ENCODE measurements around the gene PRDX5. TPM values are rescaled to one million over a fixed set of nuclear protein-coding genes. Genes with fewer than 3 reads are reported as not detected.
"Not testable (repeated sequence)": the region's sequence is repeated elsewhere in the genome, so short reads cannot be mapped to it uniquely, and the experiment has no call there.

PRDX5 gene
- total RNA-seq, 1 donor from 2014 or later, result 223 TPM

GRCh38 chr11:64323373-64323772 lies 5.5 kb downstream of the PRDX5 start:
- DNase-seq (ENCODE audit: low read depth), result no peak

- not testable (repeated sequence) for DNase-seq (ENCODE audit: low read depth)
These were observed 6.1 kb downstream of the PRDX5 start for GRCh38 chr11:64323984-64324383.

DNA sequence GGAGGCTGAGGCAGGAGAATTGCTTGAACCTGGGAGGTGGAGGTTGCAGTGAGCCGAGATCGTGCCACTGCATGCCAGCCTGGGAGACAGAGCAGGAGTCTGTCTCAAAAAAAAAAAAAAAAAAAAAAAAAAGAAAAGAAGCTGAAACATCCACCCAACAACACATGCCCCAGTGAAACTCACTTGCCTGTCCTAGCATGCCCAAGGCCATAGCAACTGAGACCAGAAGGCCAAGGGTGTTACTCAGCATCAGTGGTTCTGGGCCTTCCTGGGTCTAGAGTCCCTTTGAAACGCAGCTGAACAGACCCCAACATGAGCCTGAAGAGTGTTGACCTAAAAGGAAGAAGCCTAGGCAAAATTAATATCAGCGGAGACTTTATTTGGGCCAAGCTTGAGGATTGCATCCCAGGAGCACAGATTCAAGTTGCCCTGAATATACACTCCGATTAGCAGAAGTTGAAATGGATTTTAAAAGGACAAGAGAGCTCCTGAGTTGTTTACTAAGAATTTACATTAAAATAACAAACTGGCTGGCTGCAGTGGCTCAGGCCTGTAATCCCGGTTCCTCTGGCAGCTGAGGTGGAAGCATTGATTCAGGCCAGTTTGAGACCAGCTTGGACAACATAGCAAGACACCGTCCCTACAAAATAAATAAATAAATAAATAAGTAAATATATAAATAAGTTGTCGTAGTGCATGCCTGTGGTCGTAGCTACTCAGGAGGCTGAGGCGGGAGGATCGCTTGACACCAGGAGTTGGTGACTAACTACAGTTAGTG lies 7.0 kb downstream of the PRDX5 start:
- DNase-seq (ENCODE audit: low read depth), result no peak

DNA sequence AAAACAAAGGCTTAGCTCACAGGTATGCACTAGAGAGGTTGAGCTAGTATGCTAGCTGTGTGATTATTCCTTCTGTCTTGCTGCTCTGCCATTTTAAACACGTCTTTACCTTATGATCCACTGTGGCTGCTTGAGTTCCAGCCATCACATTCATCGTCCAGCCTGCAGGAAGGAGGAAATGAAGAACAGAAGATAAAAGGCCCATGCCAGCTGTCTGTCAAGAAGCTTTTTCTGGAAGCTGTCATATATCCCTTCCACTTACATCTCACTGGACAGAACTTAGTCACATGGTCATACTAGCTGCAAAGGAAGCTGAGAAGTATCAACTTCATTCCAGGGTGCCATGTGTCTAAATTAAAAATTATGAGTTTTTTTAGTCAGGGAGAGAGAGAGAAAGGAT lies 9.5 kb downstream of the PRDX5 start:
- no peak for DNase-seq (ENCODE audit: low read depth)

DNA sequence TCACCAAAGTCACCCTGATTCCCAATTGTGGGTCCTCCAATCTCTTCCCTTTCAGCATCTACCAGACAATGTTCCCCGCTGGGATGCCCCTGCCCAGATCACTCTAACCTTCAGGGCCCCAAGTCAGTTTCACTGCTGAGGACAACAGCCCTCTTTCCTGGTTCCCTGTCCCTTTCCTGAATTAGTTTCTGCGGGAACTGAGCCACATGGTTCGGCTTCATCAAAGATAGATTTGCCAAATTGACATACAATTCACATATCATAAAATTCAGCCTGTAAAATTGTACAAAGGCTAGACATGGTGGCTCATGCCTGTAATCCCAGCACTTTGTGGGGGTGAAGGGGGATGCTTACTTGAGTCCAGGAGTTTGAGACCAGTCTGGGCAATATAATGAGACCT lies 10.1 kb downstream of the PRDX5 start:
- no peak for DNase-seq (ENCODE audit: low read depth)

- no peak for DNase-seq (ENCODE audit: low read depth)
These were observed 13.0 kb downstream of the PRDX5 start for GRCh38 chr11:64330888-64331287.

DNA sequence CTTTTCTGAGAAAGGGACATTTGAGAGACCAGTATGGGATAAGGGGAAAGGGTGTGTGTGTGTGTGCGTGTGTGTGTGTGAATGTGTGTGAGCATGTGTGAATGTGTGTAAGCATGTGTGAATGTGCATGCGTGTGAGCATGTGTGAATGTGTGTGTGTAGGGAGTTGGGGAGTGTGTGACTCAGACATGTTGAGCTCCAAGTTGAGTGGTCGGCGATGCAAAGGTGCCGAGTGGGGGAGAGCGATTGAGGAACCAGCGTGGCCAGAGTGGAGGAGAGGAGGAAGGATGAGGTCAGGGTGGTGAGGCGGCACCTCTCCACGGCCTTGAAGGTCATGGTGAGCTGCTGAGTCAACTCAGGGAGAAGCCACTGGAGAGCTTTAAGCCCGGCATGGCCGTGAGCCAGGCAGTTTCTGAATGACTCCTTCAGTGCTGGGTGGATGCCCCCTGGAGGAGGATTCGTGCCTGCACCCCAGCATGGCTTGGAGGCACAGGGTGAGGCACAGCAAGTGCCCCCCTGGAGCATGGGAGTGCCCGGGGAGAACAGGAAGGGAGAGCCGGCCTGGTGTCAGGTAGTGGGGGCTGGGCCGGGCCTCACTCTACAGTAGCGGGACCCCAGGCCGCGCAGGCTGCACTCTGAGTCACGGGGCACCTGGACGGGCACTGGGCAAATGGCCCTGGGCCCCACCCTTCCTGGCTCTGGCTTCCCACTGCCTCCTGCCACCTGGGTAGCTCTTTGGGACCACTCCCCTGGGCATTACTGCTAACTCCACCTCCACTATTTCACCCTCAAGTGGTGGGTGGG lies 13.8 kb downstream of the PRDX5 start:
- peak; percentile 90 for DNase-seq (ENCODE audit: low read depth)

GRCh38 chr11:64333556-64333955 lies 15.6 kb downstream of the PRDX5 start:
- DNase-seq (ENCODE audit: low read depth), result no peak

- peak; percentile 95 for DNase-seq (ENCODE audit: low read depth)
These were observed 17.1 kb downstream of the PRDX5 start for GRCh38 chr11:64334764-64335735.

DNA sequence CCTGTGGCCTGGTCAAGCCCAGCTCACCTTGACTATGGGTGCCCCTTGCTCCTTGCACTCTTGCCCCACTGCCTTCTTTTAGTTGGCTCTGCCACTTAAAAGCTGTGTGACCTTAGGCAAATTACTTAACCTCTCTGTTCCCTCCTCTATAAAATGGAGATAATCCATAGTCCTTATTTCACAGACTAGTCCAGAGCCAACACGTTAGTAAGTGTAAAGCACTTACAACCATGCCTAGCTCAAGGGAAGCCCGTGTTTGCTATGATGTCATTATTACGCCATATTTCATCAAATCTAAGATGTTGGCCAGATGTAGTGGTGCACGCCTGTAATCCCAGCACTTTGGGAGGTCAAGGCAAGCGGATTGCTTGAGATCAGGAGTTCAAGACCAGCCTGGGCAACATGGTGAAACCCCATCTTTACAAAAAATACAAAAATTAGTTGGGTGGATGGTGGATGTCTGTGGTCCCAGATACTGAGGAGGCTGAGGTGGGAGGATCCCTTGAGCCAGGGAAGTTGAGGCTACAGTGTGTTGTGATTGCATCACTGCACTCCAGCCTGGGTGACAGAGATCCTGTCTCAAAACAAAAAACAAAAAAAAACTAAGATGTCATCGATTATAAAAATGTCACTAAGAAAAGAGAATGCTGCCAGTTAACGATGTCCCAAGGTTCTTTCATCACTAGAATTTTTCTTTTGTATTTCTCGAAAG lies 19.8 kb downstream of the PRDX5 start:
- no peak for DNase-seq (ENCODE audit: low read depth)

DNA sequence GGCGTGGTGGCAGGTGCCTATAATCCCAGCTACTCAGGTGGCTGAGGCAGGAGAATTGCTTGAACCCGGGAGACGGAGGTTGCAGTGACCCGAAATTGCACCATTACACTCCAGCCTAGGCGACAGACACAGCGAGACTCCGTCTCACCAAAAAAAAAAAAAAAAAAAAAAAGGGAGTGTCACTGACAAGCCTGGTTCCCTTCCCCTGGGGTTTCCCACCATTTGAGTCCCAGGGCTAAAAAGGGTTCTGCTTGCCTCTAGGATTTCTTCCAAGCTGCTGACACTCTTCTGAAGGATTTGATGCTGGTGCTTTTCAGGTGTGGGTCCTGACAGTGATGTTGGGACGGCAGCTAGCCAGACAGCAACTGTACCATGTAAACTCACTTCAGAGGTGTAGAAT lies 20.8 kb downstream of the PRDX5 start:
- no peak for DNase-seq (ENCODE audit: low read depth)

- no peak for DNase-seq (ENCODE audit: low read depth)
These were observed 21.4 kb downstream of the PRDX5 start for GRCh38 chr11:64339286-64339685.

DNA sequence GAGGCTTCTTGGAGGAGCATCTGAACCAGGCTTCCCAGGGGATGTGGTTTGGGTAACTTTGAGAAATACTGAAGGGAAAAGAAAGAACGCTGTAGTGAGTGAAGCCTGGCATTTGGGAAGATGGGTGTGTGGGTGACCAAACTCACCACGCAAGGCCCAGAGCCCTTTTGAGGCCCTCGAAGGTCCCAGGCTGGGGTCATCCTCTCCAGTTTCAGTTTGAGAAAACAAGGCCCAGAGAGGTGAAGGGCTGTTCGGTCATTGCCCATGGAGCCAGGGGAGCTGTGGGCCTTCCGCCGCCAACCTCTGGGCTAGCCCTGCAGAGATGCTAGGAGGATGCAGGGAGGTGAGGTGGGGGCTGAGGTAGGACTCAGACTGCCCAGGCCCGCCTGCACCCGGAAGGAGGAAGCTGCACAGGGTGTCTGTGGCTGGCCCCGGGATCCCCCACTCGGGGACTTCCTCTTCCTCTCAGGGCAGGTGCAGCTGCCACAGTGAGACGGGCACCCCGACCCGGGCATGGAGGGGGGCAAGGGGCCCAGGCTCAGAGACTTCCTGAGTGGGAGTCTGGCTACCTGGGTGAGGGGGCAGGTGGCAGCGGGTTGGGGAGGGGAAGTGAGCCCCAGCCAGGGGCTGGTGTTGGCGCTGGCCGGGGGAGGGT lies 22.0 kb downstream of the PRDX5 start, which contains the start of gene CCDC88B:
CCDC88B (plus strand) TSS at position 451 of the 655 bp plus-strand sequence; CDS start at position 514, 63 bp downstream.
- no peak for DNase-seq (ENCODE audit: low read depth)

DNA sequence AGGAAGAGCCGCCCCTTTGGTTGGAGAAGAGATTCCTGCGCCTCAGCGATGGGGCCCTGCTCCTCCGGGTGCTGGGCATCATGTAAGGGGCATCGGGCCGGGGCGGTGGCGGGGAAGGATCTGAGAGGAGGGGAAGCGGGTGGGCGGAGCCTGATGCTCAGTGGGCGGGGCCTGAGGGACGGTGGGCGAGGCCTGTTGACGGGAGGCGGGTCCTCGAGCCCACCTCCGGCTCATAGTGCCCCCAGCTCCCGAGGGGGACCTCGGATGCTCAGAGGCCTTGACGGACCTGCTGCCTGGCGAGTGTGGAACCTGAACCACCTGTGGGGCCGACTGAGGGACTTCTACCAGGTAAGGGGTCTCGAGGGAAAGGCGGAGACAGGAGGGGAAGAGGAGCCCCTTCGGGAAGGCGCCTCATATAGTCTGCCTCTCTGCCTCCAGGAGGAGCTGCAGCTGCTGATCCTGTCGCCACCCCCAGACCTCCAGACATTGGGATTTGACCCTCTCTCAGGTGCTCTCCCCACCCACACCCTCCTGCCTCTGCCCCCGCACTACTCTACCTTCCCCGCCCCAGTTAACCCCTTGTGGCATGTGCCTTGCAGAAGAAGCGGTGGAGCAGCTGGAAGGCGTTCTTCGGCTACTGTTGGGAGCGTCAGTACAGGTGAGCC lies 22.9 kb downstream of the PRDX5 start:
- no peak for DNase-seq (ENCODE audit: low read depth)

- no peak for DNase-seq (ENCODE audit: low read depth)
These were observed 23.5 kb downstream of the PRDX5 start for GRCh38 chr11:64341429-64341828.

GRCh38 chr11:64341851-64342791 lies 24.2 kb downstream of the PRDX5 start:
- peak; percentile 78 for DNase-seq (ENCODE audit: low read depth)

DNA sequence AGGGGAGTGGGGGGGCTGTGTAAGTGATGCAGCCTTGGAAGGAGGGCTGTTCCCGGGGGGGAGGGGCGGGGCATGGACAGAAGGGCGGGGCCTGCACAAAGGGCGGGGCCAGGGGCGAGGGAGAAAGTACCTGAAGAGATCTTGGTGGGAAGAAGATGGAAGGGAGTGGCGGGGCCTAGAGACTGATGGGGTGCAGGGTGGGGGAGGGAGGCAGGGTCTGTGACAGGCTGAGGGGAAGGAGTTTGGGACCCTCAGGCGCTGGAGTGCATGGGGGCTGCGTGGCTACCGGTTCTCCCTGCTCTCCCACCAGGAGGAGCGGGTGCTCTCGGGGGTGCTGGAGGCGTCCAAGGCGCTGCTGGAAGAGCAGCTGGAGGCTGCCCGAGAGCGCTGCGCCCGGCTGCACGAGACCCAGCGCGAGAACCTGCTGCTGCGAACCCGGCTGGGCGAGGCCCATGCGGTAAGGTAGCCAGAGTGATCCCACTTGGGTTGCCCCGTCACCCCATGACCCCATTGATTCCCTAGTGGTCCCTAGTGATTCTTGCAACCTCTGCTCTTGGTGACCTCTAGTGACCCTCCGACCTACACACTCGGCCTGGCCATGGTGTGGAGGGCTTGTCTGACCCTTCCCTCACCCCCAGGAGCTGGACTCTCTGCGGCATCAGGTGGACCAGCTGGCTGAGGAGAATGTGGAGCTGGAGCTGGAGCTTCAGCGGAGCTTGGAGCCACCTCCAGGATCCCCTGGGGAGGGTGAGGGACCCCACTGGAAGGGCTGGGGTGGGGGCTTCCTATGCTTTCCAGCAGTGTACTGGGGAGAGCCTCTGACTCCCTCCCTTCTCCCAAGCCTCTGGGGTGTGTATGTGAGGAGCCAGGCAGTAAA lies 25.2 kb downstream of the PRDX5 start:
- DNase-seq (ENCODE audit: low read depth), result no peak

Measured in myocyte (in vitro differentiated cells).